ENCODE results near the gene IRF6.

GRCh38 chr1:209838537-209838936, 32.6 kb upstream of the IRF6 start:
- TF ChIP-seq CTCF (IDR thresholded peaks at IDR 0.05) (no peak), POLR2A (IDR thresholded peaks at IDR 0.05) (no peak)

Measured in tibial nerve (tissue), 3 donors.